Left forelimb (tissue), 1 donor: Measurements from ENCODE around the gene ZFAND2B.
"Not testable (repeated sequence)": the region's sequence is repeated elsewhere in the genome, so short reads cannot be mapped to it uniquely, and the experiment has no call there.

Experiments
- DNase-seq: peaks from one replicate; pipeline ENCODE4 v3.0.0-alpha.2; 2018; ENCODE audit warnings: low spot score

The ZFAND2B gene

DNA sequence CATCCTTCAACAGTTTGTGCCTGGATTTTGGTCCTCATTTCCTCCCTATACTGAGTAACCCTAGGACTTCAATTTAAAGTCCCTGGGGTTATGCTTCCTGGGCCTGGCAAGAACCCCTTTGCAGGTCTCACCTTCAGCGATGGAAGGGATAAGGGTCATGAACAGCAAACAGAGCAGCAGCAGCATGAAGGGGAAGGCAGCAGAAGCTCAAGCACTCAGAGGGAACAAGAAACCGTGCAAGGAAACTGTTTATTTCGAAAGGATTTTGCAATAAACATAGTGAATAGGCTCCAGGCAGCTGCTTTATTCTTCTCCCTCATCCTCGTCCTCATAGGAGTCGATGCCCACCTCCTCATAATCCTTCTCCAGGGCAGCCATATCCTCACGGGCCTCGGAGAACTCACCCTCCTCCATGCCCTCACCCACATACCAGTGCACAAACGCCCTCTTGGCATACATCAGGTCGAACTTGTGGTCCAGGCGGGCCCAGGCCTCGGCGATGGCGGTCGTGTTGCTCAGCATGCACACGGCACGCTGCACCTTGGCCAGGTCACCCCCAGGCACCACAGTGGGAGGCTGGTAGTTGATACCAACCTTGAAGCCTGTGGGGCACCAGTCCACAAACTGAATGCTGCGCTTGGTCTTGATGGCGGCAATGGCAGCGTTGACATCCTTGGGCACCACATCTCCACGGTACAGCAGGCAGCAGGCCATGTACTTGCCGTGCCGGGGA lies 43.6 kb downstream of the ZFAND2B start:
- DNase-seq = no peak

DNA sequence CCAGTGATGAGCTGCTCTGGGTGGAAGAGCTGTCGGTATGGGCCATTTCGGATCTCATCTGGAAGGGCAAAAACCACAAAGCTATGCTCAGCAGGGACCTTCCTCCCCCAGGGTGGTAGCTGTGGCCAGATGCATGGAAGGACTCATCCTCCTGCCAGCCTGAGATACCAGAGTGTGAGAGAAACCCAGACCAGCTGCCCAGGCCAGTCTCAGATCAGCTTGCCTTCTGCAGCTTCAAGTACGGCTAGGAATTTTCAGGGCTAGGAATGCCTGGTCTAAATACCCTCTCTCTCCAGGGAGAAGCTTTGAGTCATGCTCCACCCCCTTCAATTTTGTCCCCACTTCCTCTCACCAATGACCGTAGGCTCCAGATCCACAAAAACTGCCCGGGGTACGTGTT lies 45.1 kb downstream of the ZFAND2B start:
- DNase-seq = no peak

DNA sequence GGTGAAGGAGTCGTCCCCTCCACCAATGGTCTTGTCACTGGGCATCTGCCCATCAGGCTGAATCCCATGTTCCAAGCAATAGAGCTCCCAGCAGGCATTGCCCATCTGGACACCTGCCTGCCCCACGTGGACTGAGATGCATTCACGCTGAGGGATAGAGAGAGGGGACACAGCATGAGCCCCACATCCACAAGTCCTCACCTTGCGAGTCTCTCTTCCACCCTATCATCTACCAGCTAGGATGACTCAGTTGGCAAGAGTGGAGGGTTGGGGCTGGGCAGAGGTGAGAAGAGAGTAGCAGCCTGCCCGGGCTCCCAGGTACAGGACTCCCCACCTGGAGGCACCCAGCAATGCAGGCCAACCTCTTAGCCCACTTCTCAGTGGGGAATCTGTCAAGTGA lies 45.5 kb downstream of the ZFAND2B start:
- no peak for DNase-seq

DNA sequence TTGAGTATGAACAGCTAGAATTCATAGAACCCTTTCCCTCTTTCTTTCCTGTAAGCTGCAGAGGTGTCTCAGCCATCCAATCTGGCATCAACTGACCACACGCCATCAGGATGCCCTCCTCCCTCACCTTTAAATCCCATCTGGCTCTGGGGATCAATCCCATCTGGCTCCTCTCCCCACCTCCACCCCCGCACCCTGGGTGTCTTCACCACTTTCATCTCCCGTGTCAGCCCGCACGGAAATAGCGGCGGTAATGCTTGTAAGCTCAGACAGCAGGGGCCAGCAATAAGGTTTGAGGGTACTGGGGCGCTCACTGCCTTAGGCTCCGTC lies 46.0 kb downstream of the ZFAND2B start:
- DNase-seq = no peak

DNA sequence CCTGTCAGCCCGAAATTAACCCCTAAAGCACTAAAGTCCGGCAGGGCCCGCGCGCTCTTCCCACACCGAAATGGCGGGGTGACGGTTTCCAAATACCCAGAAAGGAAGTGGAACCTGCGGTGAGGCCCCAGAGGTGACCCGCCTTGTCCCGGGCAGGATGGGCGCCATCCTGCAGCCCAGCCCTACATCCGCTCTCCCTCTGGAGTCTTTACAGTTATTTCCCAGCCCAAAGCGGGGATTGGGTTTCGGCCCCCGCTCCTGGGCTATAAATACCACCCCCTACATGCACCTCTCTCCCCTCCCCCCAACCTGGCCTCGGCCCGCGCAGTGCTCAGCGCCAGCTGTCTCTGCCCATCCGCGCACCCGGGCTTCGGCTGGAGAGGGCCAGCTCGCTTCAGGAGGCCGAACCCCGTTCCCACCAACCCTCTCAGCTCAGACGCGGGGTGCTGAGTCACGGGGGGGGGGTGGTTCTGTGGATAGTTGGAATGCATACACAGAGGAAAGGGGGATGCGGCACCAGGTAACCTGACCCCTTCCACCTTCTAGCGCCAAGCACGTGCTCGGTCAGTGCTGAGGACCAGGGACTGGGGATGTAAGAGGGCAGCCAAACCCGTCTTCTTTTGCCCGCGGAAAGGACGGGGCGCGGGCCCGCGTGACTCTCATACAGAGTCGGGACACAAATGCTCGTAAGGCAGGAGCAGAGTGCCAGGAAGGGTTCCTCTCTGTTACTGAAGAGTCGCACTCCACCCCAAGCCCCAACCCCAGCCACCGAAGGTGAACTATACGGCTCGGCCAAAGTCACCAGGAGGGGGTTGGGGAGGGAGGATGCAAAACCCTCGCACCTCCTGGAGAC lies 46.5 kb downstream of the ZFAND2B start, which contains the start of gene TUBA4B:
TSS of gene TUBA4B (plus strand) at position 344 of the 853 bp plus-strand sequence. CDS start at position 509, 165 bp downstream.
- DNase-seq = no peak

DNA sequence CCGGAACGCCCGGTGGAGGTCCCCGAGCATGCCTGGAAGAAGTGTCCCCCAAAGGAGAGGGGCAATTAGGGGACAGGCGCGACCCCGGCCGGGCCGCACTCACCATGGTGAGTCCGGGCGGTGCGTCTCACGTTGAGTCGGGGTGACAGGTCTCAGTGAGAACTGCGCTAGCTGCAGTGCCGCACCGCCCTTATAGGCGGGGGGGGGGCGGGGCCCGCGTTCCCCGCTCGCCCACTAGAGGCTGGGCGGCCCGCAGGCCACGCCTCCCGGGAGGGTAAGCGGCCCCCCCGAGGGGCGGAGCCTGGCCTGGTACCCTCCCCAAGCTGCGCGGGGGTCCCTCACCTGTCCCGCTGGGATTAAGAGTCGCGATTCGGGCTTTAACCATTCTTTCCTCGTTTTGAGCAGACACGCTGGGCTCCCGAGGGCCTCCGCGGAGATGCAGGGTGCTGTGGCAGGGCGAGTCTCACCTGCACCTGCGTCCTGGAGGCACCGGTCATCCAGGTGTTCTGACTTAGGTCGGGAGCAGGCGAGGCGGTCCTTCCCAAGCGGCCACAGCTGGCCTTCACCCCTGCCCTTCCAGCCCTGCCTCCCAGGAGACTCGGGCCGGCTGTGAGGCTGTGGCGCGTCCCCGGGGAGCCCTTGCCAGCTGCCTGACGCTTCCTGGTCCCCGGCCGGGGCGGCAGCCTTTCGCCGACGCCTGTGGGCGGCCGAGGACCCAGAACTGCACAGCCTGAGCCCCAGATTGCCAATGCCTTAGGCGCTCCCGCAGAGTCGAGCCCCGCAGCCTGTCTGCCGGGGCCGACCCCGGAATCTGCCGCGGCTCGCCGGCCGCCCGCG lies 47.4 kb downstream of the ZFAND2B start, which contains the start of gene TUBA4A:
TSS of gene TUBA4A (minus strand) at position 166 of the 837 bp plus-strand sequence. CDS start at position 106, 60 bp downstream.
- DNase-seq = no peak

DNA sequence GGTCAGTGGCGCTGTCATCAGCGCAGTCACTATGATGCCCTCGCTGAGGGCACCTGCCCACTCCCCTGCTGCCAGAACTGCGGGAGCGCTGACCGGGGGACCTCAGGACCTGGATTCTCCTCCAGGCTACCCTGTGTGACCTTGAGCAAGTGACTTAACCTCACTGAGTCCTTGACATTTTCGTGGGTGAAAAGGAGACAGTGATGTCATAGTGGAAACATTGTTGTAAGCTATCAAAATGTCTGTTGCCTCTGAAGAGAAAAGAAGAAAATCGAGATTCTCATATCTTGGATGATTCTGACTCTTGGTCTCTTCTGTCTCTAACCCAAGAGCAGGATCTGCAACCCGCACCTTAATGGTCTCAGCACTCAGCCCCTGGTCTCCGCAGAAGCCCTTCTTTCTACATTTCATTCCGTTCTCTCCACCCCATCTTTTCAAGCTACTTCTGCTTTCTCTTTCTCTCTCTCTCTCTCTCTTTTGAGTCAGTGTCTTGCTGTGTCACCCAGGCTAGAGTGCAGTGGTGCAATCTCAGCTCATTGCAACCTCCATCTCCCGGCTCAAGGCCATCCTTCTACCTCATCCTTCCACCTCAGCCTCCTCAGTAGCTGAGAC lies 48.1 kb downstream of the ZFAND2B start:
- no peak for DNase-seq

DNA sequence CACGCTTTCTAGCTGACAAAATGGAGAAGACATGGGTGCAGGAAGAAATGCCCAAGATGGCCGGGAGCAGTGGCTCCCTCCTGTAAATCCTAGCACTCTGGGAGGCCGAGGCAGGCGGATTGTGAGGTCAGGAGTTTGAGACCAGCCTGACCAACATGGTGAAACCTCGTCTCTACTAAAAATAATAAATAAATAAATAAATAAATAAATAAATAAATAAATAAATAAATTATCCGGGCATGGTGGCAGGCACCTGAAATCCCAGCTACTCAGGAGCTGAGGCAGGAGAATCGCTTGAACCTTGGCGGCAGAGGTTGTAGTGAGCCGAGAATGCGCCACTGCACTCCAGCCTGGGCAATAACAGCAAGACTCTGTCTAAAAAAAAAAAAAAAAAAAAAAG lies 52.4 kb downstream of the ZFAND2B start:
- DNase-seq = not testable (repeated sequence)
